SIG-M5 treated with dmso at 0.1 percent for 504 hours (cell line): Measurements from ENCODE around the gene ETV5.

Experiments used
- DNase-seq: peaks from one replicate; lab custom pipeline; 2025; ENCODE audit not compliant: unreplicated experiment; lab: John Stamatoyannopoulos, UW

ETV5 gene

DNA sequence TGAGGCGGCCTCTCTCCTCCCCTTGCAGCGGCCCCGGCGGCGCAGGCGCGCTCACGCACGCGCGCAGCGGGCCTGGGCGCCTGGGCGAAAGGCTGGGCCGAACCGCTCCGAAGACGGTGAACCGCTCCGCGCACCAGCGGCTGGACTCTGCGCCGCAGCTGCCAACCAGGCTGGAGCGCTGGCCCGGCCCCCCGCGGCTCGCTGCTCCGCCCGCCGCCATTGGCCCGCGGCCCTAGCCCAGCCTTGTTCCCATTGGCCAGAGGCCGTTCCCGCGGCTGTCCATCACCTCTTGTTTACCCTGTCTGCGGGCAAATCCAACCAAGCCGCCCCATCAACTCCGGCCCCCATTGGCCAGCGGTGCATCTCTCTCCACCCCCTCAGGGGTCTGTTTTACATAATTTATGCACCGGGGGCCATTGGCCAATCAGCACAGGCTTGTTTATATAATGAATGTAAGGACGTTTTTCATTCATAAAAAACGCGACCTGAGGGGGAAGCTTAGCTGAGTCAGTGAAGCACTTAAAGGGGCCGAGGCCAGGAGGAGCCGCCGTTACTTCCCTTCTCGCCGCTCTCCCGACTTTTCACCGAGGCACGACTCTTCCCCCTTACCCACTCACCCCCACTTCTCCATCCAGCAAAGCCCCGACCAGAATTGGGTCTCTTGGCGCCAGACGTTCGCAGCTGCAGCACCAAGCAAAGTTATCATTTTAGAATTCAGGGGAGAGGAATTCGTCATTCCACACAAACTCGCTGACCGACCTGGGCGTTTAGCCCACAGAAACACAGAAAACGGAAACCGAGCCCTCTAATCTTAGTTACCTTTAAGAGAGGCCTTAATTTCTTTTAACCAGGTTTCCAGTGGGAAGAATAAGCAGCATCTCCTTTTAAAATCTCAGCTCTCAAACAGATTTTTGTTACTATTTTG, at the start of gene ETV5:
ETV5 (minus strand) TSS at position 149 of the 925 bp plus-strand sequence. CDS start 3,221 bp downstream, outside the sequence.
- DNase-seq = peak; percentile 100

- DNase-seq = no peak
Measured at GRCh38 chr3:186154641-186155040, 45.8 kb upstream of the ETV5 start.

DNA sequence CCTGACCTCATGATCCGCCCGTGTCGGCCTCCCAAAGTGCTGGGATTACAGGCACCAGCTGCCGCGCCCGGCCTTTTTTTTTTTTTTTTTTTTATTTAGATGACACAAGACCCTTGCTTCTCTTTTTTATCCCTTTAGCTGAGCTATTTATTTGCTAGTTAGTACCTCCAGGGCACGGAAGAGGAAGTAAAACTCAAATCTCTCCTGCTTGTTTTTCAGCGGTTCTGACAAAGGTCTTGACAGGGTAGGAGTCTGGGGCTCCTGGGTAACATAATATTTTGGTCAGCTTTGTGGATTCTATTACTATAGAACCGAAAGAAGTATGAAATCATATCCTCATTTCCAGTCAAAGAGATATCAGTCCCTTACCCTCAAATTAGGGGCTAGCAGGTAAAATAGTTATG, 44.0 kb upstream of the ETV5 start:
- peak; percentile 96 for DNase-seq

GRCh38 chr3:186152361-186152798, 43.5 kb upstream of the ETV5 start:
- DNase-seq = no peak

- peak; percentile 79 for DNase-seq
Measured at GRCh38 chr3:186151077-186151971, 42.4 kb upstream of the ETV5 start.

DNA sequence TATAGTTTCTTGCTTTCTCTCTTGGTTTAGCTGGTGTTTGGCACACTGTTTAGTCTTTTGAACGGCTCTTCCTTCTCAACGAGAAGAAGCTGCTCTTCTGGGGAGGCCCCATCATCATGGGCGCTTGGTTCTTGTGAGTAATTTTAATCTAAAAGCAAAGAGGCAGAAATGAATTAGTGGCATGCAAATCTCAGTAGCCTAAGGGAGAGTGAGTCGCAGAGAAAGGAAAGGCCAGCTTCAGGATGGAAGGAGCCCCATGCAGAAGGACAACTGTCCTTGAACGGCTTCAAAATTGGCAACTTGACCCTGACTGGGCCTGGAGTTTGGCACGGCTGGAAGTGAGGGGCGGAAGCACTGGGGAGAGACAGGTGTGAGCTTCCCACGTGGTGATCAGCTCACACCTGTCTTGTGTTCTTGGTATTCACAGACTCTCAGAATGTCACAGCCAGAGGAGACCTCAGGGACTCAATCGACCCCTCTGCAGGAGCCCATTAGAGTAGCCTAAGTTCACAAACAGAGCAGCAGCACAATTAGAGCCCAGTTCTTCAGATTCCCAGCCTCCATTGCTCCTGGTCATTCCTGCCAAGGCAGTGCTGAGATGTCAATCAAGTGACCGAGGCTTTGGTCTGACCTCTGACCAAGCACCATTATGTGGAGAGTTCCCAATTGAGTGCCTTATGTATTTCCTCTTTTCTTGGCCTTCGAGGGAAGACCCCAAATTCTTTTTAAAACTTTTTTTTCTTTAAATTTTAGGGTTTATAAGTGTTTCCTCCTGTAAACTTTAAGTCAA, 41.3 kb upstream of the ETV5 start:
- DNase-seq = no peak

DNA sequence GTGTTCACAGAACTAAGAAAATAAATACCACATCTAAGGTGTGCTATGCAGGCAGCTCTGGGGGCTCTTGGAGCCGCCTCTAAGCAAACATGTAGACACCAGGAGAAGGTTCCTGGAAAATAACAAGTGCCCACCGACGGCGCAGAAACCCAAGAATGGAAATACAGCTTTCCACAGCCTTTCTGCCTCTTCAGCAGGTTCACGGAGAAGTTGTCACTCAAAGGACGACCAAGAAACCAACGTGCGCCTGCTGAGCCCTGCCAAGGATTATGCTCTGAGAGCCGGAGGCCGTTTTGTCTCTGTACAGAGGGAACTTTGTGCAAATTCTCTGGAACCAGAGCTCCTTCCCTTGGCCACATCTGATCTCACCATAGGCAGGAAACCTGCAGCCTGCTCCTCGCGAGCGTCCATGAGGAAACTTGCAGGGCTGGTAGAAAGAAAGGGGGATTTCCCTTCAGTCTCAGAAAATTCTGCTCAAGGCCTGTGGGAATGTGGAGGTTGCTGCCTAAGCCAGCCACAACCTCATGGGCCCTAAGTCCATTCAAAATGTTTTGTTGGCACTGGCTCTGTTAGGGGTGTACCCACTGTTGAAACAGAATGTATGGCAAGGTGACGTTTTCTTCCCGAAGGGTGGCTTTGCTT, 40.6 kb upstream of the ETV5 start:
- DNase-seq = no peak

DNA sequence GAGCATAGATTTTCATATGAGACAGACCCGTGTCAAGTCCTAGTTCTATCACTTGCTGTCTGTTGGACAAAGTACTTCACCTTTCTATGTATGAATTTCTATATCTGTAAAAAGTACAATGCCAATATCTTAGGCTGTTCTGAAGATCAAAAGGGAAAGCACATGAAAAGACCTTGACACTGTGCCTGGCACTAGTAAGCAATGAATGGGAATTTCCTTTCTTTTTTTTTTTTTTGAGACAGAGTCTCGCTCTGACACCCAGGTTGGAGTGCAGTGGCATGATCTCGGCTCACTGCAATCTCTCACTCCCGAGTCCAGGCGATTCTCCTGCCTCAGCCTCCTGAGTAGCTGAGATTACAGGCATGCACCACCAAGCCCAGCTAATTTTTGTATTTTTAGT, 35.4 kb upstream of the ETV5 start:
- DNase-seq = no peak

DNA sequence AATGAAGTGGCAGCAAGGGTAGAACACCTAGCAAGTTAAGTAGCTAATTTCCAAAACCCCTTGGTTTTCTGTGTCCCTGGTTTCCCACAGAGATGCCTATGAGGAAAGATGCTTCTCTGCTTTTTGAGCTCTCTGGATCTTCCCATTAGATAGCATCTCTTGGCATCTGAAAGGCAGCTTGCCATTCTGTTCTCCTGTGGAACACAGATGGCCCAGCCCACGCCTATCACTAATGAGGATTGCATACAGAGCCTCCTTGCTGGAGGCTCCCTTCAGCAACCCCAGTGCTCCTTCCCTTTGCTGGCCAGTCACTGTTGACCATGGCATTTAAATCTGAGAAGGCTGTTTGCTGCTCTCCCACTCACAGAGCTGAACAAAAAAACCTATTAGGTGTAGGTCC, 34.4 kb upstream of the ETV5 start:
- DNase-seq = no peak

DNA sequence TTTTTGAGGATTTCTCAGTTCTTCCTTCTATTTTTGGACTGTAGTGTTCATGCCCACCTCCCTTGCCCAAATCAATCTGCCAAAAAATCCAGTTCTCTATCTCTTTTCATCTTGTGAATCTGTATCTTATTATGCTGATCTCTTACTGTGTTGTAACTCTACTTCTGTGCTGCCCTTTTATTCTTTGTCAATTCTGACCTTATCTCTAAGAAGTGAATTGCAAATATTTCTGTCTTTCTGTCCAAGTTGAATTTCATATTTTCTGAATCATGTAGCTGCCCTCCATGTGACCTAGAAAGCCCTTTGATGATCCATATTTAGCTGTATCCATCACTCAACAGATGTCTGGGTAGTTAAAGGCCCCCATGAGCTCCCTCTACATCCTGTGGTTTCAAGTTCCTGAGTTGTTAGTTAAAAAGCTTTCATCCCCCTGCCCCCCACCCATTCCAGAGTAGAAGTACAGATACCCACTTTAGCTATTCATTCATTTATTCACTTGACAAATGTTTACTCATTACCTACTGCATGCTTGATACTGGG, 33.6 kb upstream of the ETV5 start:
- no peak for DNase-seq

- no peak for DNase-seq
Measured at GRCh38 chr3:186141790-186142189, 32.9 kb upstream of the ETV5 start.

- DNase-seq = no peak
Measured at GRCh38 chr3:186138272-186138981, 29.5 kb upstream of the ETV5 start.

DNA sequence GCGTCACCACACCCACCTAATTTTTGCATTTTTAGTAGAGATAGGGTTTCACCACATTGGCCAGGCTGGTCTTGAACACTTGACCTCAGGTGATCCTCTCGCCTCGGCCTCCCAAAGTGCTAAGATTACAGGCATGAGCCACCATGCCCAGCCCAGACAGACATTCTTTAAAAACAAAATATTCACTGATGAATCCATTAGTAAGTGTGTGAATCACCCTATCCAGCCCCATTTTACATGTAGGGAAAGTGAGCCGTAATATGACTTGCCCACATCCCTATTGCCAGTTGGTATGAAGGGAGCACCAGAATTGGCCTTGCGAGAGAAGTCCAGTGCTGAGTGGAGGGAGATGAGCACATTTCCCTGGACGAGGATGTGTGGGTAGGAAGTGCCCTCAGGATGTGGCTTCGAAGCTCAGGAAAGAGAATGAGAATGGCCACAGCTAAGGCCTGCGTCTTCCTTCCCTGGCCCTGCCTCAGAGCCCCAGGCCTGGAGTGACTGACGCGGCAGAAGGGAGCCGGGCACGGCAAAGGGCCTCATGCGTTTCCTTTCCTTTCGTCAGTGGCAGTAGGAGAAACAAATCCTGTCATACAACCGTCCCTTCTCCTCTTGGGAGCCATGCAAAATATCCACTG, 28.3 kb upstream of the ETV5 start:
- DNase-seq = no peak

- DNase-seq = no peak
Measured at GRCh38 chr3:186133980-186134379, 25.1 kb upstream of the ETV5 start.

- DNase-seq = no peak
Measured at GRCh38 chr3:186132487-186132886, 23.6 kb upstream of the ETV5 start.

DNA sequence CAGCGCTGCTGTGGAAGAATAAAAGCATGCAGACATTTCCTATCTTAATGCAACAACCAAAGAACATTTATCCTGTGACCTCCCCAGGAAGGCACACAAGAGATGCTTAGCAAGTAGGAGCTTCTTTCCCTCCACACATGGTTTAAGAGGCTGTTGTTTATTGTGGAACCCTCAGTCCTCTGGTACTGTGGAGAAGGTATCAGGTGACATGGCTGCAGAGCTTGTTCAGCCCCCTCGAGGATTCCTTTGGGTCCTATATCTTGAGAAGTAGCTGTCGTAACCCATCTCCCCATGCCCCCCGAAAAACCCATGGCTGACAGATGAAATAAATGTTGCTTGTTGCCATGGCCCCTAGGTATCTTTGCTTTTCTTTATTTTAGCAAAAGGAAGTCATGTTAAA, 20.3 kb upstream of the ETV5 start:
- DNase-seq = no peak

GRCh38 chr3:186128158-186128557, 19.3 kb upstream of the ETV5 start:
- DNase-seq = no peak

DNA sequence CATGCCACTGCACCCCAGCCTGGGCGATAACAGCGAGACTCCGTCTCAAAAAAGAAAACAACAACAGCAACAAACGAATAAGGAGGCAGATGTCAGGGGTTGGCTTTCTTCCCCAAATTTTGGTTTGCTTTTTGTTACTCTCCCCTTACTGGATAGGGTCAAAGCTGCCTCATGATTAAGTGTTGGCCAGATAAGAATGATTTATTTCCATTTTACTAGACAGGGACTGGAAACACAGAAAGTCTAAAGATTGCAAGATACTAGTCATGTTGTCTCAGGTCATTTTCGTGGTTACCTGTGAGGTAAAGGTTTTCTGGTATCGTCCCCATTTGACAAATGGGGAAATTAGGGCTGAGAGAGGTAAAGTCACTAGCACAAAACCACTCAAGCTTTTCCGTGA, 18.6 kb upstream of the ETV5 start:
- no peak for DNase-seq

DNA sequence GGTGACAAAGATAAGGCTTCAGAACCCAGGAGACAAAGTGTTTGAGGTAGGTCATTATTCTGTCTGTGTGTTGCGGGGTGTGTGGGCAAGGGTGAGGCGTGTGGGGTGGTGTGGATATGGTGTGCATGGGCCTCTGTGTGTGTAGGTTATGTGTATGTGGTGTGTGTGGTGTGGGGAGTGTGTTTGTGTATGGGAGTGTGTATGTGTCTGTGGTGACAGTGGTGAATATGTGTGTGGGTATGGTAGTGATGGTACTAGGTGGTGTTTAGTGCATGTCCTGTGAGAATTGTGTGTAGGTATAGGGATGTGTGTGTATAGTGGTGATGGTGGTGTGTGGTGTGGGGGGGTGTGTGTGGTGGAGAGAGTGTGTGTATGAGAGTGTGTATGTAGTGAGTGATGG, 16.2 kb upstream of the ETV5 start:
- no peak for DNase-seq
